ENCODE data around the gene CNOT4. TPM values are rescaled to one million over a fixed set of nuclear protein-coding genes. Genes with fewer than 3 reads are reported as not detected.

Gene CNOT4
- total RNA-seq, 1 experiment from 2014 or later = 16.6 TPM

DNA sequence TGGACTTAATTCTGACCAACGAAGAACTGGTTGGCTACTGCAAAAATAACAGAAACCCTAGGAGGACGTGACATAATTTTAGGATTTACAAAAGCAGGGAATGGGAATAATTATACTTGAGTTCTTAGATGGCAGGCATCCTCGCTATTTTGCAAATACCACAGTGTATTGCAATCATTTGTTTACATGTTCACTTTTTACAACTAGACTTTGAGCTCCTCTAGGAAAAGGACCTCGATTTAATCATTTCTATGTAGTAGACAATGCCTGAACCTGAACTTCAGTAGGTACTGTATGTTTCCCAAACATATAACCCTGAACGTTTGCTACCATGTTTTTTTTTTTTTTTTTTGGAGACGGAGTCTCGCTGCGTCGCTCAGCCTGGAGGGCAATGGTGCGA is 137.7 kb downstream of the CNOT4 start:
- H2AFZ ChIP-seq (ENCODE audit: low read depth, low read length, poor library complexity, severe bottlenecking) = no peak overlapping the region
- H3K9me3 ChIP-seq (ENCODE audit: control insufficient read depth in 1 of 2, insufficient read depth in 1 of 2, low read depth in 1 of 2, low read length in 2 of 2) = no peaks in the 10 kb centered on the region
- DNase-seq (ENCODE audit: low read depth, low spot score) = no peak
- no peaks in the 10 kb centered on the region for H3K27me3 ChIP-seq (ENCODE audit: insufficient read depth, low read length)
- ChIA-PET POLR2A (no interaction called here), CTCF (no interaction called here), RAD21 (ENCODE audit: low non-redundant PET in 1 of 2, low total read pairs in 2 of 2, uncharacterized antibody in 2 of 2, unreplicated experiment in 2 of 2) (no interaction called here)
- BruUV-seq (replicated peaks) = no TSS peak
- intact Hi-C loops (cut with micrococcal nuclease) = no loop called here
- ATAC-seq = no peak
- TF ChIP-seq EZH2 (IDR thresholded peaks at IDR 0.05) = no peak
- TF ChIP-seq SIN3A (IDR thresholded peaks at IDR 0.05; ENCODE audit: low read depth) = no peak
- TF ChIP-seq RAD21 (IDR thresholded peaks at IDR 0.05; ENCODE audit: low read depth) = no peak
- no peak for TF ChIP-seq CEBPB (IDR thresholded peaks at IDR 0.05; ENCODE audit: low read depth)
- TF ChIP-seq, protein P1, sequence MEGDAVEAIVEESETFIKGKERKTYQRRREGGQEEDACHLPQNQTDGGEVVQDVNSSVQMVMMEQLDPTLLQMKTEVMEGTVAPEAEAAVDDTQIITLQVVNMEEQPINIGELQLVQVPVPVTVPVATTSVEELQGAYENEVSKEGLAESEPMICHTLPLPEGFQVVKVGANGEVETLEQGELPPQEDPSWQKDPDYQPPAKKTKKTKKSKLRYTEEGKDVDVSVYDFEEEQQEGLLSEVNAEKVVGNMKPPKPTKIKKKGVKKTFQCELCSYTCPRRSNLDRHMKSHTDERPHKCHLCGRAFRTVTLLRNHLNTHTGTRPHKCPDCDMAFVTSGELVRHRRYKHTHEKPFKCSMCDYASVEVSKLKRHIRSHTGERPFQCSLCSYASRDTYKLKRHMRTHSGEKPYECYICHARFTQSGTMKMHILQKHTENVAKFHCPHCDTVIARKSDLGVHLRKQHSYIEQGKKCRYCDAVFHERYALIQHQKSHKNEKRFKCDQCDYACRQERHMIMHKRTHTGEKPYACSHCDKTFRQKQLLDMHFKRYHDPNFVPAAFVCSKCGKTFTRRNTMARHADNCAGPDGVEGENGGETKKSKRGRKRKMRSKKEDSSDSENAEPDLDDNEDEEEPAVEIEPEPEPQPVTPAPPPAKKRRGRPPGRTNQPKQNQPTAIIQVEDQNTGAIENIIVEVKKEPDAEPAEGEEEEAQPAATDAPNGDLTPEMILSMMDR (IDR thresholded peaks at IDR 0.05 in 2 of 3, conservative IDR thresholded peaks at IDR 0.05 in 1 of 3; ENCODE audit: borderline replicate concordance in 1 of 3, insufficient read depth in 1 of 3, low read depth in 2 of 3, low read length in 2 of 3) = no peak
- no peak for TF ChIP-seq ZNF274 (IDR thresholded peaks at IDR 0.05; ENCODE audit: low read depth, low read length)
- TF ChIP-seq, protein P2, sequence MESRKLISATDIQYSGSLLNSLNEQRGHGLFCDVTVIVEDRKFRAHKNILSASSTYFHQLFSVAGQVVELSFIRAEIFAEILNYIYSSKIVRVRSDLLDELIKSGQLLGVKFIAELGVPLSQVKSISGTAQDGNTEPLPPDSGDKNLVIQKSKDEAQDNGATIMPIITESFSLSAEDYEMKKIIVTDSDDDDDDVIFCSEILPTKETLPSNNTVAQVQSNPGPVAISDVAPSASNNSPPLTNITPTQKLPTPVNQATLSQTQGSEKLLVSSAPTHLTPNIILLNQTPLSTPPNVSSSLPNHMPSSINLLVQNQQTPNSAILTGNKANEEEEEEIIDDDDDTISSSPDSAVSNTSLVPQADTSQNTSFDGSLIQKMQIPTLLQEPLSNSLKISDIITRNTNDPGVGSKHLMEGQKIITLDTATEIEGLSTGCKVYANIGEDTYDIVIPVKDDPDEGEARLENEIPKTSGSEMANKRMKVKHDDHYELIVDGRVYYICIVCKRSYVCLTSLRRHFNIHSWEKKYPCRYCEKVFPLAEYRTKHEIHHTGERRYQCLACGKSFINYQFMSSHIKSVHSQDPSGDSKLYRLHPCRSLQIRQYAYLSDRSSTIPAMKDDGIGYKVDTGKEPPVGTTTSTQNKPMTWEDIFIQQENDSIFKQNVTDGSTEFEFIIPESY (IDR thresholded peaks at IDR 0.05; ENCODE audit: extremely low read depth, insufficient replicate concordance, low read length) = no peak
- TF ChIP-seq CBX3 (IDR thresholded peaks at IDR 0.05; ENCODE audit: low read depth) = no peak
- TF ChIP-seq EGR1 (IDR thresholded peaks at IDR 0.05; ENCODE audit: low read depth) = no peak
- TF ChIP-seq, protein P3, sequence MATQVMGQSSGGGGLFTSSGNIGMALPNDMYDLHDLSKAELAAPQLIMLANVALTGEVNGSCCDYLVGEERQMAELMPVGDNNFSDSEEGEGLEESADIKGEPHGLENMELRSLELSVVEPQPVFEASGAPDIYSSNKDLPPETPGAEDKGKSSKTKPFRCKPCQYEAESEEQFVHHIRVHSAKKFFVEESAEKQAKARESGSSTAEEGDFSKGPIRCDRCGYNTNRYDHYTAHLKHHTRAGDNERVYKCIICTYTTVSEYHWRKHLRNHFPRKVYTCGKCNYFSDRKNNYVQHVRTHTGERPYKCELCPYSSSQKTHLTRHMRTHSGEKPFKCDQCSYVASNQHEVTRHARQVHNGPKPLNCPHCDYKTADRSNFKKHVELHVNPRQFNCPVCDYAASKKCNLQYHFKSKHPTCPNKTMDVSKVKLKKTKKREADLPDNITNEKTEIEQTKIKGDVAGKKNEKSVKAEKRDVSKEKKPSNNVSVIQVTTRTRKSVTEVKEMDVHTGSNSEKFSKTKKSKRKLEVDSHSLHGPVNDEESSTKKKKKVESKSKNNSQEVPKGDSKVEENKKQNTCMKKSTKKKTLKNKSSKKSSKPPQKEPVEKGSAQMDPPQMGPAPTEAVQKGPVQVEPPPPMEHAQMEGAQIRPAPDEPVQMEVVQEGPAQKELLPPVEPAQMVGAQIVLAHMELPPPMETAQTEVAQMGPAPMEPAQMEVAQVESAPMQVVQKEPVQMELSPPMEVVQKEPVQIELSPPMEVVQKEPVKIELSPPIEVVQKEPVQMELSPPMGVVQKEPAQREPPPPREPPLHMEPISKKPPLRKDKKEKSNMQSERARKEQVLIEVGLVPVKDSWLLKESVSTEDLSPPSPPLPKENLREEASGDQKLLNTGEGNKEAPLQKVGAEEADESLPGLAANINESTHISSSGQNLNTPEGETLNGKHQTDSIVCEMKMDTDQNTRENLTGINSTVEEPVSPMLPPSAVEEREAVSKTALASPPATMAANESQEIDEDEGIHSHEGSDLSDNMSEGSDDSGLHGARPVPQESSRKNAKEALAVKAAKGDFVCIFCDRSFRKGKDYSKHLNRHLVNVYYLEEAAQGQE (IDR thresholded peaks at IDR 0.05; ENCODE audit: low read depth) = no peak
- TF ChIP-seq, protein P4, sequence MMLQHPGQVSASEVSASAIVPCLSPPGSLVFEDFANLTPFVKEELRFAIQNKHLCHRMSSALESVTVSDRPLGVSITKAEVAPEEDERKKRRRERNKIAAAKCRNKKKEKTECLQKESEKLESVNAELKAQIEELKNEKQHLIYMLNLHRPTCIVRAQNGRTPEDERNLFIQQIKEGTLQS (IDR thresholded peaks at IDR 0.05) = no peak
- TF ChIP-seq YY1 (IDR thresholded peaks at IDR 0.05; ENCODE audit: extremely low read depth, insufficient replicate concordance, low read depth, low read length) = no peak
- TF ChIP-seq ZFX (IDR thresholded peaks at IDR 0.05) = no peak
- no peak for TF ChIP-seq EZH2phosphoT487 (IDR thresholded peaks at IDR 0.05; ENCODE audit: borderline replicate concordance)
- no peak for TF ChIP-seq JUND (IDR thresholded peaks at IDR 0.05)
- no peak for TF ChIP-seq SP1 (IDR thresholded peaks at IDR 0.05; ENCODE audit: low read depth)
- TF ChIP-seq POLR2A (IDR thresholded peaks at IDR 0.05; ENCODE audit: borderline replicate concordance, extremely low read depth, insufficient read depth, insufficient read length) = no peak
- H3K27ac ChIP-seq (ENCODE audit: low read depth, low read length) = no peak overlapping the region
- no peak overlapping the region for H3K9ac ChIP-seq (ENCODE audit: low read length)
- no peaks in the 10 kb centered on the region for H3K4me1 ChIP-seq (ENCODE audit: control insufficient read depth in 1 of 2, insufficient read depth in 2 of 2, low read length in 2 of 2)
- H4K20me1 ChIP-seq (ENCODE audit: insufficient read depth) = peaks cover 4% of the 10 kb centered on the region; the same call in 1 of the 2 replicates
- H3K36me3 ChIP-seq (ENCODE audit: control insufficient read depth in 1 of 2, insufficient read depth in 2 of 2, low read length in 2 of 2) = no peaks in the 10 kb centered on the region
- H3K4me2 ChIP-seq (ENCODE audit: low read length) = no peak overlapping the region
- H3K4me3 ChIP-seq (replicated peaks in 1 of 2; ENCODE audit: low read depth in 1 of 2, low read length in 2 of 2) = no peak overlapping the region
- no peaks in the 10 kb centered on the region for H3K9me2 ChIP-seq (ENCODE audit: insufficient read depth)
- no peaks in the 10 kb centered on the region for H3K79me2 ChIP-seq (ENCODE audit: insufficient read depth, low read length)
